ENCODE results near the gene SLC35E1.
"Not testable (repeated sequence)": the region's sequence is repeated elsewhere in the genome, so short reads cannot be mapped to it uniquely, and the experiment has no call there.

Gene SLC35E1

GRCh38 chr19:16520986-16521624, 51.1 kb downstream of the SLC35E1 start:
- DNase-seq = no peak

DNA sequence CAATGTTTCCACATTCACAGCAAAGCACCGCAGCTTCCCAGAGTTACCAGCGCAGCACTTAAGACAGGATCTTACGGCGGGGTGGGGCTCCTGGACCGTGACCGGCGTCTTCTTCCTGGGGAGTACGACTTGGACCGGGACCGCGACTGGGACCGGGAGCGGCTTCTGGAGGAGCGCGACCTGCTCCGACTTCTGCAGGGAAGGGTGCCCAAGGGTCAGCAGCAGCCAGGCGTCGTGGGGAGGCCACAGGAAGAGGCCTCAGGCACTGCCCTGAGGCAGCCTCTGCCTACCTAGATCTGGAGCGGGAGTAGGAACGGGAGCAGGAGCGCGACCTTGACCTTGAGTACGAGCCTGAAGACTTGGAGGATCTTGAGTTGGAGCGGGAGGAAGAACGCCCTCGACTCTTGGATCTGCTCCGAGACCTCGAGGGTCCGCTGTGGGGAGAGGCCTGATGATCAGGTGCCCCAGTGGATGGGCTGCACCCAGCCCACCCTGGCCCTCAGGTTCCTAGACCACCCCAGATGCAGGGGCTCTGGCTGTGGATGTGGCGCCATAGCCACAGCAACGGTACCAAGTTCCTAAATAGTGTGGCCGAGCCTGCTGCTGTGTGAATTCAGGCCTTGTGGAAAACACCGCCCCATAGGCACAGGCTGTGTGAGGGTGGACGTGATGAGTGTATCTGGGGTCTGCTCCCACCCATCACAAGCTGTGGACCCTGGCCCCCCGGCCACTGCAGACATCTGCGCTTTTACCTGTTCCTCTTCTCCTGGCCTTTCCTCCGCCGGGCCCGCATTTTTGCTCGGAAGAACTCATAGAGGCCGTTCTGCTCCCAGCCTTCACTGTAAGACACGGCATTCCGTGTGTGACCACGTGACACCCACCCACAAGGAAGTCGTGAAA, 51.9 kb downstream of the SLC35E1 start:
- DNase-seq = no peak

- no peak for DNase-seq
Observed at GRCh38 chr19:16519230-16519687, 53.0 kb downstream of the SLC35E1 start.

- no peak for DNase-seq
Observed at GRCh38 chr19:16518483-16519229, 53.6 kb downstream of the SLC35E1 start.

GRCh38 chr19:16518061-16518460, 54.2 kb downstream of the SLC35E1 start:
- no peak for DNase-seq

DNA sequence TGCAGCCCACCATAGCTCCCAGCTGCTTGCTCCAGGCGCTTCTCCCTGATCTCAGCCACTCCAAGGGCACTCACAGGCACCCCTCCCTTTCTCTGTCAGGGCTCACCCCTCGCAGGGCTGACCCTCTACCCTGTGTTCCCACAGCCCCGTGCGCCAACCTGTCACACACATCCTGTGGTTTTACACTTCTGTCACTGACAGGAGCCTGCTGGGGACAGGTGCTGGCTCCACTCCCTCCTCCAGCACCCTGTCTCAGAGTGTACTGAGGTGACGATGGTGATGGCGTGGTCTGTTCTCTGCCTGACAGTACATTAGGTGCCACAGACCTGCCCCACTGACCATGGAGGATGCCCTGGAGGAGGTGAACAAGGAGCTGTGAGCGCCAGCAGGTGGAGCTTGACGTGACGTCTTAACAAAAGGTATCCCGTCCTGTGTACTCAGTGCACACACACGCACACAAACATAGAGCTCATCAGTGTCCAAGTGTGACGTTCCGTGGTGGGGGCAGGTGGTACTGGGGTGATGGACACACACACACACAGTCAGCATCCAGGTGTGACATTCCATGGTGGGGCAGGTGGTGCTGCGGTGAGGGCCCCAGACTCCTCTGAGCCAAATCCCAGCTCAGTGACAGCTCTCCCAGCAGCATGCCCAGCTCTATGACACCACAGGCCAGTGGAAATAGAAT, 55.1 kb downstream of the SLC35E1 start:
- peak; percentile 74 for DNase-seq

GRCh38 chr19:16516381-16516780, 55.8 kb downstream of the SLC35E1 start:
- no peak for DNase-seq

- no peak for DNase-seq
Observed at GRCh38 chr19:16514383-16515019, 57.7 kb downstream of the SLC35E1 start.

- DNase-seq = not testable (repeated sequence)
Observed at GRCh38 chr19:16512611-16513010, 59.6 kb downstream of the SLC35E1 start.

DNA sequence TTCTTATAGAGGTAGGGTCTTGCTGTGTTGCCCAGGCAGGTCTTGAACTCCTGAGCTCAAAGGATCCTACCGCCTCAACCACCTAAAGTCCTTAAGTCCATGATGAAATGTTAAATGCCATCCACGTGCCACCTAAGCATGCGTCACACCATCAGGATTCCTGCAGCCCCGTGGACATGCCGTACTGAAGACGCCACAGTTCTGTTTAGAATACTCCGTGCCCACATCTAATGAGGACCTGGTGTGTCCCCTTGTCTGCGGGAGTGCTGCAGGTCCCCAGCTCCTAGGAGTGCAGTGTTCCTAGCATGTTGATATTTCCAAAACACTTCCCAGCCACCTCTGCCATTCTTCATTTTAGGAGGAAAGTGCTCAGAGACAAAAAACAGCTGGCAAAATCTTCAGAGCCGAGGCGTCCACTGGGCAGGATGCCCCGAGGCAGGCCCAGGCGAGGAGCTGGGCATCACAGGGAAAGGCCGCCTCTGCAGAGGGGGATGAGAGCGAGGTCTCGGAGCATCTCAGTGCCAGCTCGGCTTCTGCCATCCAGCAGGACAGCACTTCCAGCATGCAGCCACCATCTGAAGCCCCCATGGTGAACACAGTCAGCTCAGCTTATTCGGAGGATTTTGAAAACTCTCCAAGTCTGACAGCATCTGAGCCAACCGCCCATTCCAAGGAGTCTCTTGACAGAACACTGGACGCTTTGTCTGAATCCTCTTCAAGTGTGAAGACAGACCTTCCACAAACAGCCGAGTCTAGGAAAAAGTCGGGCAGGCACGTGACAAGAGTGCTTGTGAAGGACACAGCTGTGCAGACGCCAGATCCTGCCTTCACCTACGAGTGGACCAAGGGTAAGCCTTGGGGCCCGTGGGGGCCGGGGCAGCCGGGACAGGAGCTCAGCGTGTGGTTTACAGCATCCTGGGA, 62.8 kb downstream of the SLC35E1 start:
- no peak for DNase-seq

DNA sequence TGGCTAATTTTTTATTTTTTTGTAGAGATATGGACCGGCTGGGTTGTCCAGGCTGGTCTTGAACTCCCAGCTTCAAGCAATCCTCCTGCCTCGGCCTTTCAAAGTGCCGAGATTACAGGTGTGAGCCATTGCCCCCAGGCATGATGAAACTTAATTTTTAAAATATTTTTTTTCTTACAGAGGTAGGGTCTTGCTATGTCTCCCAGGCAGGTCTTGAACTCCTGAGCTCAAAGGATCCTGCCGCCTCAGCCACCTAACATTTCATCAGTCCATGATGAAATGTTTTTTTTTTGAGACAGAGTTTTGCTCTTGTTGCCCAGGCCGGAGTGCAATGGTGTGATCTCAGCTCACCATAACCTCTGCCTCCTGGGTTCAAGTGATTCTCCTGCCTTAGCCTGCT, 63.7 kb downstream of the SLC35E1 start:
- DNase-seq = no peak

DNA sequence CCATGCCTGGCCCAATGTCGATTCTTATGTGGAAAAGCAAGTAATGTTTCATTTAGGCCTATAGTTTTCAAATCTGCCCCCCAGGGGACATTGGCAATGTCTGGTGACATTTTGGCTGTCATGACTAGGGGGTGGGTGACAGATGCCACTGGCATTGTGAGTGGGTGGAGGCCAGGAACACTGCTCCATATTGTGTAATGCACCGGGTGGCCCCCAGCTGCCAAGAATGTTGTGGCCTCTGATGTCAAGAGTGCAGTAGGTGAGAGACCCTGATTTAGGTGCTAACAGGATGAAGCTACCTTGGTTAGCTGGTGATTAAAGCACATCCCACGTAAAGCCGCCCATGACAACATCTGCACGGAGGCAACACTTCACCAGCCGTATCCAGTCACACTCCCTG, 65.3 kb downstream of the SLC35E1 start:
- DNase-seq = no peak

- not testable (repeated sequence) for DNase-seq
Observed at GRCh38 chr19:16506161-16506560, 66.1 kb downstream of the SLC35E1 start.

- DNase-seq = no peak
Observed at GRCh38 chr19:16504271-16504670, 67.9 kb downstream of the SLC35E1 start.

Measured in DMS53 (cell line).